Naive thymus-derived CD8-positive, alpha-beta T cell (primary cell): Measurements from ENCODE around the gene AMH. TPM values are rescaled to one million over a fixed set of nuclear protein-coding genes. Genes with fewer than 3 reads are reported as not detected.

Source experiments
- ATAC-seq, 2 donors: fragments of 150-1000 bp; cut with Tn5 transposase in 1 of 2; sonication (Bioruptor Pico), chemical (Tn5 transposase) in 1 of 2; 1 replicate in 1 of 2; 2 replicates in 1 of 2; pipeline ENCODE4 v1.10.0; 2021; ENCODE audit warnings: mild to moderate bottlenecking in 2 of 2, moderate library complexity in 2 of 2
- POLR2A ChIA-PET: fragments of 350-600 bp; sonication (Branson Sonifier 250); formaldehyde crosslinking; loops from one replicate; lab custom pipeline; 2021; ENCODE audit warnings: antibody characterized with exemption; lab: Charles Lee
- DNase-seq, 10 donors: peaks; one replicate each; pipeline versions ENCODE4 v3.0.0 to v3.0.0-alpha.2; 2020 to 2022
- H3K27ac Mint-ChIP-seq, 10 donors: one replicate each; pipeline ENCODE4 v1.8.0; 2020 to 2022; ENCODE audit warnings: mild to moderate bottlenecking in 10 of 10, mixed read lengths in 10 of 10, moderate library complexity in 4 of 10, inconsistent platforms in 1 of 10
- H3K27me3 Mint-ChIP-seq, 5 donors: one replicate each; pipeline ENCODE4 v1.8.0; 2021 to 2022; ENCODE audit warnings: mixed read lengths in 5 of 5
- H3K36me3 Mint-ChIP-seq, 3 donors: one replicate each; pipeline ENCODE4 v1.8.0; 2020 to 2022; ENCODE audit warnings: mixed read lengths in 3 of 3, mild to moderate bottlenecking in 2 of 3, inconsistent platforms in 1 of 3
- H3K4me1 Mint-ChIP-seq, 4 donors: one replicate each; pipeline ENCODE4 v1.8.0; 2021 to 2022; ENCODE audit warnings: mixed read lengths in 4 of 4
- H3K4me3 Mint-ChIP-seq, 10 donors: one replicate each; pipeline ENCODE4 v1.8.0; 2020 to 2022; ENCODE audit warnings: mild to moderate bottlenecking in 10 of 10, mixed read lengths in 10 of 10, moderate library complexity in 6 of 10, inconsistent platforms in 1 of 10
- H3K9me3 Mint-ChIP-seq, 9 donors: one replicate each; pipeline ENCODE4 v1.8.0; 2020 to 2022; ENCODE audit warnings: mixed read lengths in 9 of 9, mild to moderate bottlenecking in 3 of 9, inconsistent platforms in 1 of 9, moderate library complexity in 1 of 9
- polyA plus RNA-seq, 3 donors: library from polyadenylated mRNA; unstranded; fragments of 300-500 nt; fragmentation: Illumina TruSeq; gene quantifications; one replicate each; pipeline ENCODE4 v1.2.3, GENCODE V29; 2021
- total RNA-seq, 8 experiments: library from RNA in 2 of 8; stranded (reverse) in 2 of 8; gene quantifications; one replicate each; pipeline ENCODE4 v1.2.3 and lab custom pipeline; 2021 to 2026

The AMH gene
- total and polyA plus RNA-seq, 5 experiments from 2014 or later, result 13.6 to 14.0 TPM; not detected in 3

DNA sequence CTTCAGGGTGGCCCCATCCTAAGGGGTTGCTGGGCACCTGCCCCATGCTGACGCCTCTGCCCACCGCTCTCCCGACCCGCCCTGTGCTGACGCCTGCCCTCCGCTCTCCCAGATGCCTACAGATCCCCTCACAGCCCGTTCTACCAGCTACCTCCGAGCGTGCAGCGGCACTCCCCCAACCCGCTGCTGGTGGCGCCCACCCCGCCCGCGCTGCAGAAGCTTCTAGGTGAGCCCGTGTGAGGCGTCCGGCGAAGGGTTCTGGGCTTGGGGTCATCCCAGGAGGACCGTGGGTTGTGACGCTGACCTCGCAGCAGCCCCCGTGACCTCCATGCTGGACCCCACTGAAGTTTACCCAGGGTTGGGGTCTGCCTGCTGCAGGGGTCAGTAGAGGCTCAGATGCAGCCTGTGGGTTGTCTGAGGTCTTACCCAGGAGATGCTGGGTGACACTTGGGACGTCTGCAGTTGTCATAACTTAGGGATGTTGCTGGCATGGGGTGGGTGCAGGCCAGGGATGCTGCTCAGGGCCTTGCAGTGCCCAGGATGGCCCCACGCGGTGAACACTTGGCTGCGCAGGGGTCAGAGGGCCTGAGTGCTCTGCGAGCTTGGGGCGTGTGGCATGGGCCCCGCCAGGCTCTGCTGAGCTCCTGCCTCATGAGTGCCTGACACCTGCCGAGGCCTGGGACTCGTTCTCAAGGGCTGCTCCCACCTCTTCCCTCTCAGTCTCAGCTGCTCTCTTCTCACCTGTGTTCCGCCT lies 38.0 kb upstream of the AMH start:
- DNase-seq (no peak), ATAC-seq (no peak)
- no peaks in the 10 kb centered on the region for H3K27me3 Mint-ChIP-seq
- H3K9me3 Mint-ChIP-seq, result no peaks in the 10 kb centered on the region
- H3K27ac Mint-ChIP-seq, result no peak overlapping the region
- POLR2A ChIA-PET, result no interaction called here
- H3K4me1 Mint-ChIP-seq, result peaks cover 0 to 4% (median 2%) of the 10 kb centered on the region in 4 donors
- peaks cover 0 to 46% (median 4%) of the 10 kb centered on the region in 3 donors for H3K36me3 Mint-ChIP-seq
- no peak overlapping the region for H3K4me3 Mint-ChIP-seq

DNA sequence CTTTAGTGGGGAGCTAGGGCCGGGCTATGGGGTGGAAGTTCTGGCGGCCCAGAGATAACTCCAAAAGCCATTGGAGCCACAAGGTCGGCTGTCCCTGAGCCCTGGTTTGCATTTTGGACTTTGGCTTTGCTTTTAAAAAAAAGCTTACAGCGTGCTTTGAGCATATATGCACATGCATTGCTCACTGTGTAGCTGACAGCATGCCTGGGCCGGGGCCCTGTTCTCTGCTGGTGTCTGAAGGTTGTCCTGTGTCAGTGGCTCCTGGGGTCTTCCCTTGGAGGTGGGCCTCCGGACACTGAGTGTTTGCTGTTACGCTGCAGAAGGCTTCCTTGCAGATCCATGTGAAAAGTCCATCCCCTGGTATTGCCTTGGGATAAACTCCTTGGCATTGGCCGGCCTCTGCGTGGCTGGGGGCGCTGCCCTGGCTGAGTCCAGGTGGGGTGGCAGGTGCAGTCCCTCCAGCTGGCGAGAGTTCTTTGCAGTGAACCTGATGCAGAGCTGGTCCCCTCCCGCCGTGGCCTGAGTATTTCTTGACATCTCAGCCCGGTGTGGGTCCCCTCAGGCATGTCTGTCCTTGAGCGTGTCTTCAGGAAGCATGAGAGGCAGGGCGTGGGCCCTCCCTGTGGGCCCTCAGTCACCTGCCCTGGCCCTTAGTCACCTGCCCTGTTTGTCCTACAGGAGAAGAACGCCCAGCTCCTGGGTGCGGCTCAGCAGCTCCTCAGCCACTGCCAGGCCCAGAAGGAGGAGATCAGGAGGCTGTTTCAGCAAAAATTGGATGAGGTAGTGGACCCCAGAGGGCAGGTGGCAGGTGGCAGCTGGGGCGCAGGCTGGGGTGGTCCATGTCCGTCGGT lies 36.0 kb upstream of the AMH start:
- ATAC-seq (no peak), DNase-seq (no peak)
- Mint-ChIP-seq H3K27me3 (no peaks in the 10 kb centered on the region), H3K4me3 (no peak overlapping the region), H3K9me3 (no peaks in the 10 kb centered on the region), H3K36me3 (peaks cover 0 to 54% (median 8%) of the 10 kb centered on the region in 3 donors), H3K27ac (no peak overlapping the region), H3K4me1 (peaks cover 0 to 4% (median 3%) of the 10 kb centered on the region in 4 donors)
- POLR2A ChIA-PET, result no interaction called here

GRCh38 chr19:2213799-2214198 lies 35.3 kb upstream of the AMH start:
- POLR2A ChIA-PET, result no interaction called here

DNA sequence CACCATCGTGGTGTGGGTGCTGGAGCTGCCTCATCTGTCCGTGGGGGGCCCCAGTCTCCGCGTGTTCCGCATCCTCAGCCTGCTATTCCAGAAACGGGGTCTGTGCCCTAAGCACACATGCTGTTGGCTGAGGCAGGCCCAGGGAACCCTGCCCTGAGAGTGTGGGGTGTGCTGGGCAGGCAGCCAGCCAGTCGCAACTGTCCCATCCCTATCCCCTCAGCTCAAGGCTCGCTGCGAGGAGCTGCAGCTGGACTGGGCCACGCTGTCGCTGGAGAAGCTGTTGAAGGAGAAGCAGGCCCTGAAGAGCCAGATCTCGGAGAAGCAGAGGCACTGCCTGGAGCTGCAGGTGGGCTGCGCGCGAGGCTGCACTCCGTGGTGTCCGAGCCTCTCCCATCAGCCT lies 34.9 kb upstream of the AMH start:
- Mint-ChIP-seq H3K4me3 (no peak overlapping the region), H3K36me3 (peaks cover 0 to 56% (median 11%) of the 10 kb centered on the region in 3 donors)
- POLR2A ChIA-PET, result no interaction called here

More at GRCh38 chr19:2213799-2214198, 35.3 kb upstream of the AMH start:
- H3K27me3 Mint-ChIP-seq, result no peaks in the 10 kb centered on the region
- no peak overlapping the region for H3K27ac Mint-ChIP-seq
- no peak overlapping the region for H3K4me3 Mint-ChIP-seq
- H3K4me1 Mint-ChIP-seq, result peaks cover 0 to 4% (median 3%) of the 10 kb centered on the region in 4 donors
- no peaks in the 10 kb centered on the region for H3K9me3 Mint-ChIP-seq
- ATAC-seq (no peak), DNase-seq (no peak)
- H3K36me3 Mint-ChIP-seq, result peaks cover 0 to 56% (median 8%) of the 10 kb centered on the region in 3 donors

DNA sequence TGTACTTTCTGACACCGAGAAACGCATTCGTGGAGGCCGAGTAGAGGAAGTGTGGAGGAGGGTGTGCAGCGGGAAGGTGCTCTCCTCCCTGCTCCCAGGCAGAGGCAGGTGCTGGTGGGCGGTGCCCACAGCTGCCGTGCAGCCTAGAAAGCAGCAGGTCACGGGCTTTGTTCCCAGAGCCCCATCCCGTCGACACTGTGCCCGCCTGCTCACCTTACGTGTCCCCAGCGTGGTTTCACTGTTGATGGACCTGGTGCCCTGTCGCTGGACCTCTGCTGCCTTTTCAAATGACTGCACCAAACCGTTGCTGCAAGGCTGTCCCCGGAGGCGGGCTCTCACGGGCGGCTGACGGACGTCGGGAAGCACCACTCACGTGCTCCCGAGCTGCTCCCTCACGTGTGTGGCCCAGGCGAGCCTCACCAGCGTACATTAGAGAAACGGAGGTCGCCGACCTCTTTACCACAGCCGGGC lies 33.8 kb upstream of the AMH start:
- Mint-ChIP-seq H3K27me3 (no peaks in the 10 kb centered on the region), H3K27ac (peak overlapping the region in 6 of 10 donors; percentile 8 to 72 (median 50)), H3K4me3 (peak overlapping the region in 5 of 10 donors; percentile 4 to 60 (median 40)), H3K4me1 (peaks cover 0 to 4% (median 3%) of the 10 kb centered on the region in 4 donors), H3K36me3 (peaks cover 0 to 58% (median 13%) of the 10 kb centered on the region in 3 donors), H3K9me3 (no peaks in the 10 kb centered on the region)
- ATAC-seq (peak; percentile 46 to 62), DNase-seq (peak in 2 of 10 donors; percentile 15 to 26)
- POLR2A ChIA-PET, result no interaction called here

More for the DNA sequence above, 34.9 kb upstream of the AMH start:
- Mint-ChIP-seq H3K4me1 (peaks cover 0 to 4% (median 3%) of the 10 kb centered on the region in 4 donors), H3K27me3 (no peaks in the 10 kb centered on the region), H3K9me3 (no peaks in the 10 kb centered on the region), H3K27ac (no peak overlapping the region)
- DNase-seq (no peak), ATAC-seq (no peak)

- Mint-ChIP-seq H3K4me3 (no peak overlapping the region), H3K4me1 (peaks cover 0 to 4% (median 3%) of the 10 kb centered on the region in 4 donors), H3K36me3 (peaks cover 0 to 55% (median 11%) of the 10 kb centered on the region in 3 donors), H3K27ac (peak overlapping the region in 2 of 10 donors; percentile 5 to 88), H3K27me3 (no peaks in the 10 kb centered on the region), H3K9me3 (no peaks in the 10 kb centered on the region)
- POLR2A ChIA-PET, result interaction anchor here (1.2 kb wide), 1 partner anchor 14 kb away, joined by 4 read pairs; no protein-coding TSS in a partner anchor
- DNase-seq, result no peak
- no peak for ATAC-seq
Observed at GRCh38 chr19:2216361-2217225, 32.5 kb upstream of the AMH start.

DNA sequence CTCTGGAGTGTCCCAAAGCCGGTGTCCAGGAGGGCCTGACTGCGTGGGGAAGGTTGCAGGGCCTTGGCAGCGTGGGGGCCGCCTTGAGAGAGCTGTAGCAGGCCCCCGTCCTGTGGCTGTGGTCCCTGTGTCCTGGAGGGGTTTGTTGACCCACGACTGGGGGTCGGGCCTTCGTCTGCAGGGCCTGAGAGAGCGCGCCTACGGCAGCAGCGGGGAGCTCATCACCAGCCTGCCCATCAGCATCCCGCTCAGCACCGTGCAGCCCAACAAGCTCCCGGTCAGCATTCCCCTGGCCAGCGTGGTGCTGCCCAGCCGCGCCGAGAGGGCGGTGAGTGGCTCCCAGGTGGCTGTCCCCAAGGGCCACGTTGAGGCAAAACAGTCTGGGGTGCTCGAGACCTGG lies 31.5 kb upstream of the AMH start:
- no peak for DNase-seq
- no peak overlapping the region for H3K4me3 Mint-ChIP-seq
- peaks cover 0 to 47% (median 9%) of the 10 kb centered on the region in 3 donors for H3K36me3 Mint-ChIP-seq
- H3K9me3 Mint-ChIP-seq, result no peaks in the 10 kb centered on the region
- POLR2A ChIA-PET, result interaction anchor here (1.2 kb wide), 1 partner anchor 15 kb away, joined by 4 read pairs; no protein-coding TSS in a partner anchor
- H3K27me3 Mint-ChIP-seq, result no peaks in the 10 kb centered on the region
- H3K27ac Mint-ChIP-seq, result no peak overlapping the region
- H3K4me1 Mint-ChIP-seq, result peaks cover 0 to 4% (median 3%) of the 10 kb centered on the region in 4 donors
- no peak for ATAC-seq

- H3K4me3 Mint-ChIP-seq, result no peak overlapping the region
- H3K4me1 Mint-ChIP-seq, result peaks cover 0 to 14% (median 6%) of the 10 kb centered on the region in 4 donors
- no peaks in the 10 kb centered on the region for H3K9me3 Mint-ChIP-seq
- no peaks in the 10 kb centered on the region for H3K27me3 Mint-ChIP-seq
- peaks cover 0 to 53% (median 9%) of the 10 kb centered on the region in 3 donors for H3K36me3 Mint-ChIP-seq
- ATAC-seq (no peak), DNase-seq (no peak)
- H3K27ac Mint-ChIP-seq, result no peak overlapping the region
- POLR2A ChIA-PET, result interaction anchor here (1.9 kb wide), 1 partner anchor 9 kb away, joined by 4 read pairs; no protein-coding TSS in a partner anchor
Observed at GRCh38 chr19:2219726-2220125, 29.4 kb upstream of the AMH start.

GRCh38 chr19:2221250-2221831 lies 27.8 kb upstream of the AMH start:
- H3K27ac Mint-ChIP-seq, result no peak overlapping the region
- H3K27me3 Mint-ChIP-seq, result no peaks in the 10 kb centered on the region
- POLR2A ChIA-PET, result no interaction called here
- peaks cover 0 to 11% (median 4%) of the 10 kb centered on the region in 4 donors for H3K4me1 Mint-ChIP-seq
- H3K36me3 Mint-ChIP-seq, result peaks cover 0 to 53% (median 9%) of the 10 kb centered on the region in 3 donors
- DNase-seq (no peak), ATAC-seq (no peak)
- H3K4me3 Mint-ChIP-seq, result no peak overlapping the region
- H3K9me3 Mint-ChIP-seq, result no peaks in the 10 kb centered on the region

DNA sequence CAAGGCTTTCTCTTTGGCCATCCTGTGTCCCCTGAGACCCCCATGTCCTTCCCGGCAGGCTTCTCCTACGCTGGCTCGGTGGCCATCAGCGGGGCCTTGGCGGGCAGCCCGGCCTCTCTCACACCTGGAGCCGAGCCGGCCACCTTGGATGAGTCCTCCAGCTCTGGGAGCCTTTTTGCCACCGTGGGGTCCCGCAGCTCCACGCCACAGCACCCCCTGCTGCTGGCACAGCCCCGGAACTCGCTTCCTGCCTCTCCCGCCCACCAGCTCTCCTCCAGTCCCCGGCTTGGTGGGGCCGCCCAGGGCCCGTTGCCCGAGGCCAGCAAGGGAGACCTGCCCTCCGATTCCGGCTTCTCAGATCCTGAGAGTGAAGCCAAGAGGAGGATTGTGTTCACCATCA lies 27.2 kb upstream of the AMH start:
- H3K4me3 Mint-ChIP-seq, result no peak overlapping the region
- ATAC-seq, result no peak
- DNase-seq, result no peak
- peaks cover 0 to 49% (median 9%) of the 10 kb centered on the region in 3 donors for H3K36me3 Mint-ChIP-seq
- H3K9me3 Mint-ChIP-seq, result no peaks in the 10 kb centered on the region
- H3K4me1 Mint-ChIP-seq, result peaks cover 0 to 11% (median 4%) of the 10 kb centered on the region in 4 donors
- H3K27me3 Mint-ChIP-seq, result no peaks in the 10 kb centered on the region
- POLR2A ChIA-PET, result no interaction called here
- H3K27ac Mint-ChIP-seq, result no peak overlapping the region

DNA sequence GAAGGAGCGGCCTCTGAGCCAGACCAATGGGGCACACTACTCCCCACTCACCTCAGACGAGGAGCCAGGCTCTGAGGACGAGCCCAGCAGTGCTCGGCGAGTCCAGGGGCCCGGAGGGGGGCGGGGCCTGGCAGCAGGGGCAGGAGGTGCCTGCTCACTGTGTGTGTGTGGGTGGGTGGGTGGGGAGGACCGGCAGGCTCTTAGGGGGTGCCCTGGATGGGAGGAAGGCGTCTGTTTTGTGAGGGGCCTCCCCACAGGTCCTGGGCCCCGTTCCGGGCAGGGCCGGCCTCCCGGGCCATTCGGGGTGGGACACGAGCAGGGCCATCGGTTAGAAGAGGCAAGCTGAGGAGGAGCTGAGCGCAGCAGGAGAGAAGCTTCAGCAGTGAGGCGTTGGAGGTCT lies 25.7 kb upstream of the AMH start:
- no peaks in the 10 kb centered on the region for H3K27me3 Mint-ChIP-seq
- no peak for ATAC-seq
- H3K36me3 Mint-ChIP-seq, result peaks cover 0 to 38% (median 5%) of the 10 kb centered on the region in 3 donors
- H3K4me1 Mint-ChIP-seq, result peaks cover 0 to 11% (median 2%) of the 10 kb centered on the region in 4 donors
- no peak overlapping the region for H3K4me3 Mint-ChIP-seq
- POLR2A ChIA-PET, result no interaction called here
- no peak for DNase-seq
- H3K9me3 Mint-ChIP-seq, result no peaks in the 10 kb centered on the region
- peak overlapping the region in 6 of 10 donors; percentile 34 to 94 (median 74) for H3K27ac Mint-ChIP-seq
